GM12878 (cell line): Measurements from ENCODE around the gene NCL. TPM values are rescaled to one million over a fixed set of nuclear protein-coding genes. Genes with fewer than 3 reads are reported as not detected.

ENCODE experiments used
- ATAC-seq: fragments of 200-7000 bp; cut with Tn5 transposase; 3 replicates; pipeline ENCODE4 v1.9.1; 2020; ENCODE audit warnings: mild to moderate bottlenecking, moderate library complexity
- BruUV-seq: library from RNA; stranded (reverse); fragments of 400-500 nt; replicated peaks from 2 replicates; lab custom pipeline; 2021; lab: Mats Ljungman, UMichigan
- CTCF ChIA-PET: fragments of 300-600 bp; sonication (Branson Sonifier 250); formaldehyde crosslinking; extraction: SDS; loops from one replicate; lab custom pipeline; 2021; ENCODE audit warnings: inconsistent platforms; lab: Yijun Ruan, JAX
- POLR2A ChIA-PET: fragments of 350-600 bp; formaldehyde crosslinking; extraction: SDS; loops from one replicate; lab custom pipeline; 2021; ENCODE audit warnings: inconsistent platforms; lab: Charles Lee
- RAD21 ChIA-PET: fragments of 300-600 bp; sonication (Branson Sonifier 250); formaldehyde crosslinking; loops from one replicate; lab custom pipeline; 2023; ENCODE audit warnings: antibody characterized with exemption; ENCODE audit not compliant: unreplicated experiment; lab: Charles Lee
- SMC1A ChIA-PET: fragments of 300-600 bp; sonication (Branson Sonifier 250); formaldehyde crosslinking; loops from one replicate; lab custom pipeline; 2023; ENCODE audit not compliant: unreplicated experiment, uncharacterized antibody; lab: Charles Lee
- DNase-seq: peaks from one replicate; pipeline ENCODE4 v3.0.0-alpha.2; 2011; ENCODE audit warnings: low read depth, low spot score
- FAIRE-seq: peaks from 3 replicates; lab custom pipeline; 2011; peaks lifted over from hg19 to GRCh38; lab: Jason Lieb, UNC
- H2AFZ ChIP-seq: 2 replicates; pipeline ENCODE4 v1.6.0; 2011; ENCODE audit warnings: low read depth, low read length, control low read depth; ENCODE audit not compliant: control insufficient read depth
- H3K27ac ChIP-seq: 2 replicates; pipeline ENCODE4 v1.5.1; 2011; ENCODE audit warnings: control low read depth; ENCODE audit not compliant: control insufficient read depth, insufficient read depth
- H3K27me3 ChIP-seq, 2 experiments: replicated peaks in 1 of 2; 2 replicates each; pipeline versions ENCODE4 v1.6.0 to v1.6.1; 2011; ENCODE audit warnings: low read length in 1 of 2; ENCODE audit not compliant: control insufficient read depth in 2 of 2, insufficient read depth in 2 of 2
- H3K36me3 ChIP-seq, 2 experiments: 2 replicates each; pipeline ENCODE4 v1.5.1; 2011; ENCODE audit warnings: low read length in 1 of 2; ENCODE audit not compliant: control insufficient read depth in 2 of 2, insufficient read depth in 2 of 2
- H3K4me1 ChIP-seq: 2 replicates; pipeline ENCODE4 v1.6.1; 2011; ENCODE audit warnings: mild to moderate bottlenecking, low read length, moderate library complexity, mixed read lengths; ENCODE audit not compliant: control insufficient read depth, insufficient read depth
- H3K4me2 ChIP-seq: 2 replicates; pipeline ENCODE4 v1.6.0; 2011; ENCODE audit warnings: control low read depth; ENCODE audit not compliant: control insufficient read depth, insufficient read depth
- H3K4me3 ChIP-seq: fragments of 200-600 bp; sonication (generic); 2 replicates; pipeline ENCODE4 v1.5.1; 2016
- H3K79me2 ChIP-seq: 2 replicates; pipeline ENCODE4 v1.6.0; 2011; ENCODE audit warnings: low read length; ENCODE audit not compliant: control insufficient read depth, insufficient read depth
- H3K9ac ChIP-seq: 2 replicates; pipeline ENCODE4 v1.8.0; 2011; ENCODE audit warnings: low read length, control low read depth, mixed read lengths; ENCODE audit not compliant: control insufficient read depth, insufficient read depth
- H3K9me3 ChIP-seq: replicated peaks from 3 replicates; pipeline ENCODE4 v1.5.1; 2011; ENCODE audit warnings: mild to moderate bottlenecking, low read length; ENCODE audit not compliant: control insufficient read depth, insufficient read depth
- H4K20me1 ChIP-seq: 2 replicates; pipeline ENCODE4 v1.6.0; 2011; ENCODE audit not compliant: control insufficient read depth, insufficient read depth
- BCL3 ChIP-seq: IDR thresholded peaks from 2 replicates; pipeline ENCODE4 v1.6.1; 2011; ENCODE audit warnings: borderline replicate concordance, low read depth, mild to moderate bottlenecking, moderate library complexity, low read length; ENCODE audit not compliant: insufficient read depth, poor library complexity, severe bottlenecking
- CHD4 ChIP-seq: fragments of 200-600 bp; sonication (generic); IDR thresholded peaks from 2 replicates; pipeline ENCODE4 v1.6.1; 2016; ENCODE audit warnings: mild to moderate bottlenecking
- HCFC1 ChIP-seq: fragments of 150-350 bp; IDR thresholded peaks from 2 replicates; pipeline ENCODE4 v1.6.1; 2014; ENCODE audit warnings: low read length
- MXI1 ChIP-seq: fragments of 150-350 bp; IDR thresholded peaks from 2 replicates; pipeline ENCODE4 v1.6.1; 2011; ENCODE audit warnings: low read depth, mild to moderate bottlenecking, inconsistent platforms, low read length, improper control_type of control experiment
- PML ChIP-seq: IDR thresholded peaks from 2 replicates; pipeline ENCODE4 v1.6.1; 2012; ENCODE audit warnings: low read length, inconsistent platforms
- POLR2A ChIP-seq: IDR thresholded peaks from 2 replicates; pipeline ENCODE4 v1.6.1; 2011; ENCODE audit warnings: low read depth, mild to moderate bottlenecking, low read length
- POLR2AphosphoS2 ChIP-seq: IDR thresholded peaks from 2 replicates; pipeline ENCODE4 v1.6.1; 2011; ENCODE audit warnings: low read depth, mild to moderate bottlenecking, low read length, improper control_type of control experiment, moderate library complexity
- POLR2AphosphoS5 ChIP-seq: IDR thresholded peaks from 2 replicates; pipeline ENCODE4 v1.6.1; 2011; ENCODE audit warnings: mild to moderate bottlenecking, low read length, inconsistent platforms
- POU2F2 ChIP-seq: IDR thresholded peaks from 3 replicates; pipeline ENCODE4 v1.6.1; 2011; ENCODE audit warnings: low read depth, mild to moderate bottlenecking, low read length, borderline replicate concordance
- RB1 ChIP-seq: fragments of 450-650 bp; formaldehyde crosslinking; IDR thresholded peaks from 2 replicates; pipeline ENCODE4 v1.6.1; 2017; ENCODE audit warnings: mild to moderate bottlenecking, borderline replicate concordance
- SMAD5 ChIP-seq: IDR thresholded peaks from 2 replicates; pipeline ENCODE4 v1.6.1; 2016; ENCODE audit warnings: antibody characterized with exemption, low read depth
- ZBED1 ChIP-seq: IDR thresholded peaks from 2 replicates; pipeline ENCODE4 v1.6.1; 2016; ENCODE audit warnings: borderline replicate concordance
- ZSCAN29 ChIP-seq: fragments of 450-650 bp; IDR thresholded peaks from 2 replicates; pipeline ENCODE4 v1.6.1; 2017; ENCODE audit warnings: mild to moderate bottlenecking, moderate library complexity
- whole genome bisulfite sequencing: methylation state at CpG from one replicate; pipeline ENCODE4 v1.1.6; 2016; ENCODE audit warnings: low lambda C conversion rate; ENCODE audit not compliant: insufficient replicate concordance, insufficient coverage; ENCODE audit errors: missing lambda C conversion rate; 5-methylcytosine and 5-hydroxymethylcytosine counted together
- in situ Hi-C: fragments of 300-500 bp; cut with MboI; formaldehyde crosslinking; loops from 9 replicates; pipeline ENCODE4 v1.14.3; 2018; ENCODE audit warnings: mixed read lengths
- intact Hi-C: fragments of 100-400 bp; cut with micrococcal nuclease; formaldehyde crosslinking; loops from one replicate; pipeline ENCODE4 v1.14.2; 2022; ENCODE audit not compliant: unreplicated experiment
- polyA plus RNA-seq, 11 experiments: library from polyadenylated mRNA; depleted of rRNA in 4 of 11; unstranded in 6 of 11; stranded (reverse) in 5 of 11; fragments of >200 nt; fragmentation: Nextera tagmentation in 4 of 11; fragmentation: Illumina TruSeq in 1 of 11; extraction: Ambion mirVana in 4 of 11; extraction: Trizol in 1 of 11; gene quantifications; 1 replicate in 1 of 11; 2 replicates in 10 of 11; pipeline versions ENCODE4 v1.2.1 to v1.2.3, GENCODE V29; 2011 to 2016; ENCODE audit warnings: inconsistent platforms in 2 of 11, missing spikeins in 2 of 11, low read depth in 1 of 11
- total RNA-seq, 4 experiments: library from RNA; depleted of rRNA in 3 of 4; stranded (reverse); fragments of >200 nt in 3 of 4; fragmentation: Illumina TruSeq in 1 of 4; extraction: Trizol in 1 of 4; gene quantifications; 2 replicates each; pipeline versions ENCODE4 v1.2.1 to v1.2.3, GENCODE V29; 2013 to 2021
- TF ChIP-seq, protein P1 (sequence below): IDR thresholded peaks from 2 replicates; pipeline ENCODE4 v1.6.1; 2012; ENCODE audit warnings: low read length, inconsistent platforms

Gene NCL
- total and polyA plus RNA-seq, 10 of the 15 experiments (the other 5 are each of a cell fraction or from before 2014, with no cell fraction given) = 123 to 1,207 (median 529) TPM

DNA sequence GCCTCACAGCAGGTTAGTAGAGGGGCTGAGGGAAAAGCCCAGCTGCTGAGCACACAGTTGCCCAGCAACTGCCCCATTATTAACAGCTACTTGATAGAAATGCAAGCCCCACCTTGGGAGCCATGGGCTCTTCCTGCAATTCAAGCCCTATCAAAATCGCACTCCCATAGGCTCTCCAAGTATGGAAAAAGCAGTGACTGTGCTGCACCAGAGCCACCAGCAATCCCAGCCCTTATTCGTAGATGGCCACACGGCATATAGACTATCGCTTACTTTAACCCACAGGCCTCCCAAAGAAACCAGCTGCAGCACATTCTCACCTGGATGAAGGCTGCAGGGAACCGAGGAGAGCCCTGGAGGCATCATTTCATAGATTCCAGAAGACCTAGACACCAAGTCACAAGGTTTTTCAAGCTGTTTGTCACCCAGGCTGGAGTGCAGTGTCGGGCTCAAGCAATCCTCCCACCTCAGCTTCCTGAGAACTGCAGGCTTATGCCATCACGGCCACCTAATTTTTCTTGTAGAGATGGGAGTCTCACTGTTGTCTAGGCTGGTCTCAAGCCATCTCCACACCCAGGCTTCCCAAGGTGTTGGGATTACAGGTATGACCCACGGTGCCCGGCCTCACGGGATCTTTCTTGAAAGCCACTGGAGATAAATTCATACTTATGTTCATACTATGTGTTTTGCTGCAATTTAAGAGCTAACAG lies 11.3 kb downstream of the NCL start:
- intact Hi-C loops (loop anchor here (1.0 to 2.0 kb wide), 2 partner anchors 226 to 348 kb away; no protein-coding TSS in a partner anchor), in situ Hi-C loops (no loop called here)
- H3K27ac ChIP-seq = no peak overlapping the region
- peaks cover 32 to 51% of the 10 kb centered on the region in 2 experiments for H3K36me3 ChIP-seq
- no peak overlapping the region for H3K4me3 ChIP-seq
- WGBS = 74% methylated on average over 10 of the region's 10 CpGs
- H3K9ac ChIP-seq = no peak overlapping the region
- FAIRE-seq (no peak), ATAC-seq (peak; percentile 13)
- ChIA-PET POLR2A (interaction anchor here (0.6 to 4.1 kb wide), 2 partner anchors 8 to 11 kb away, joined by 3 to 20 read pairs; partner anchors contain the start of gene NCL), CTCF (interaction anchor here (0.7 to 6.5 kb wide), 20 partner anchors 8 to 602 kb away, joined by 3 to 63 read pairs (median 6); partner anchors contain the start of genes B3GNT7 and NCL), RAD21 (interaction anchor here (0.7 to 6.0 kb wide), 10 partner anchors 11 to 623 kb away, joined by 3 to 59 read pairs (median 6); partner anchors contain the start of gene NCL), SMC1A (interaction anchor here (0.9 to 5.1 kb wide), 6 partner anchors 9 to 349 kb away, joined by 3 to 31 read pairs (median 8); partner anchors contain the start of gene NCL)
- no peaks in the 10 kb centered on the region for H3K27me3 ChIP-seq
- H3K4me1 ChIP-seq = no peaks in the 10 kb centered on the region
- H3K4me2 ChIP-seq = no peak overlapping the region
- H3K9me3 ChIP-seq = no peaks in the 10 kb centered on the region
- no peaks in the 10 kb centered on the region; the same call in 1 of the 2 replicates for H4K20me1 ChIP-seq
- H2AFZ ChIP-seq = no peak overlapping the region
- TF ChIP-seq SMAD5 = peak; percentile 49
- peak; percentile 73 for TF ChIP-seq BCL3
- peak; percentile 27; the same call in 1 of the 2 replicates for TF ChIP-seq PML
- TF ChIP-seq POLR2AphosphoS2 = peak; percentile 82; the same call in 1 of the 2 replicates
- TF ChIP-seq, protein P1, sequence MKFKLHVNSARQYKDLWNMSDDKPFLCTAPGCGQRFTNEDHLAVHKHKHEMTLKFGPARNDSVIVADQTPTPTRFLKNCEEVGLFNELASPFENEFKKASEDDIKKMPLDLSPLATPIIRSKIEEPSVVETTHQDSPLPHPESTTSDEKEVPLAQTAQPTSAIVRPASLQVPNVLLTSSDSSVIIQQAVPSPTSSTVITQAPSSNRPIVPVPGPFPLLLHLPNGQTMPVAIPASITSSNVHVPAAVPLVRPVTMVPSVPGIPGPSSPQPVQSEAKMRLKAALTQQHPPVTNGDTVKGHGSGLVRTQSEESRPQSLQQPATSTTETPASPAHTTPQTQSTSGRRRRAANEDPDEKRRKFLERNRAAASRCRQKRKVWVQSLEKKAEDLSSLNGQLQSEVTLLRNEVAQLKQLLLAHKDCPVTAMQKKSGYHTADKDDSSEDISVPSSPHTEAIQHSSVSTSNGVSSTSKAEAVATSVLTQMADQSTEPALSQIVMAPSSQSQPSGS = peak; percentile 26; the same call in 1 of the 2 replicates
- 0 out of 2 replicates have a peak, but pooled peaks have one; percentile 18 for TF ChIP-seq MXI1
- TF ChIP-seq CHD4 = no peak
- TF ChIP-seq RB1 = no peak
- peak; percentile 79; the same call in 1 of the 2 replicates for TF ChIP-seq ZBED1
- peak; percentile 65 for TF ChIP-seq POLR2A
- TF ChIP-seq POU2F2 = peak; percentile 49; the same call in 1 of the 3 replicates
- peak; percentile 78; the same call in 1 of the 2 replicates for TF ChIP-seq POLR2AphosphoS5
- TF ChIP-seq ZSCAN29 = no peak
- TF ChIP-seq HCFC1 = no peak
- TF ChIP-seq, all 136 proteins: peak for 10
- DNase-seq = no peak
- H3K79me2 ChIP-seq = no peaks in the 10 kb centered on the region
- BruUV-seq = no TSS peak
